HCT116 (cell line): Measurements from ENCODE around the gene GNLY.

Source experiments
- EZH2phosphoT487 ChIP-seq: fragments of 200-600 bp; IDR thresholded peaks from 2 replicates; pipeline ENCODE4 v1.6.1; 2018; ENCODE audit warnings: antibody characterized with exemption, borderline replicate concordance
- TF ChIP-seq, protein P1 (sequence below), 3 experiments: fragments of 200-600 bp in 1 of 3; sonication (generic) in 1 of 3; IDR thresholded peaks in 2 of 3; conservative IDR thresholded peaks in 1 of 3; 2 replicates each; pipeline ENCODE4 v1.5.1; 2012 to 2017; ENCODE audit warnings: low read depth in 2 of 3, low read length in 2 of 3, antibody characterized with exemption in 1 of 3, borderline replicate concordance in 1 of 3, control low read depth in 1 of 3, mild to moderate bottlenecking in 1 of 3, mixed read lengths in 1 of 3, mixed run types in 1 of 3, moderate library complexity in 1 of 3; ENCODE audit not compliant: insufficient read depth in 1 of 3

DNA sequence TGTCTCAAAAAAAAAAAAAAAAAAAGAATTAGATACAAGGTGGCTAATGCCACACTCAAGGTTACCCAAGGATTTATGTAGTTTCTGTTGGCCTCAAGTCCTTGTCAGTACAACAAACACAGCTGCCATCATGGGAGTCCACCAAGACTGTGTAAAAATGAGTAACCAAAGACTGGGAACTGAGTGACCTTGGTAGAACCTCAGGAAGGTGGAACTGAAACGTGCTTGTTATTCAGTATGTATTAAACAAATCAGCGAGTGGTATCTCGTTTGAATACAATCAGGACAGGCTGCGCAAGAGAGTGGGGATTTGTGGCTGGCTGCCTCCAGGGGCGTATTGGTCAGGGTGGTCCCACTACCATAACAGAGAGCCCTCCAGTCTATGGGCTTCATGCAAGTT lies 24.6 kb upstream of the GNLY start:
- TF ChIP-seq, protein P1, sequence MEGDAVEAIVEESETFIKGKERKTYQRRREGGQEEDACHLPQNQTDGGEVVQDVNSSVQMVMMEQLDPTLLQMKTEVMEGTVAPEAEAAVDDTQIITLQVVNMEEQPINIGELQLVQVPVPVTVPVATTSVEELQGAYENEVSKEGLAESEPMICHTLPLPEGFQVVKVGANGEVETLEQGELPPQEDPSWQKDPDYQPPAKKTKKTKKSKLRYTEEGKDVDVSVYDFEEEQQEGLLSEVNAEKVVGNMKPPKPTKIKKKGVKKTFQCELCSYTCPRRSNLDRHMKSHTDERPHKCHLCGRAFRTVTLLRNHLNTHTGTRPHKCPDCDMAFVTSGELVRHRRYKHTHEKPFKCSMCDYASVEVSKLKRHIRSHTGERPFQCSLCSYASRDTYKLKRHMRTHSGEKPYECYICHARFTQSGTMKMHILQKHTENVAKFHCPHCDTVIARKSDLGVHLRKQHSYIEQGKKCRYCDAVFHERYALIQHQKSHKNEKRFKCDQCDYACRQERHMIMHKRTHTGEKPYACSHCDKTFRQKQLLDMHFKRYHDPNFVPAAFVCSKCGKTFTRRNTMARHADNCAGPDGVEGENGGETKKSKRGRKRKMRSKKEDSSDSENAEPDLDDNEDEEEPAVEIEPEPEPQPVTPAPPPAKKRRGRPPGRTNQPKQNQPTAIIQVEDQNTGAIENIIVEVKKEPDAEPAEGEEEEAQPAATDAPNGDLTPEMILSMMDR (IDR thresholded peaks at IDR 0.05 in 2 of 3, conservative IDR thresholded peaks at IDR 0.05 in 1 of 3; ENCODE audit: borderline replicate concordance in 1 of 3, insufficient read depth in 1 of 3, low read depth in 2 of 3, low read length in 2 of 3), result no peak
- no peak for TF ChIP-seq EZH2phosphoT487
